HL-60 (cell line): Measurements from ENCODE around the gene PHF21A.

ENCODE experiments used
- POLR2AphosphoS5 ChIP-seq: IDR thresholded peaks from 2 replicates; pipeline ENCODE4 v1.6.1; 2012; ENCODE audit warnings: low read depth
- TF ChIP-seq, protein P1 (sequence below): IDR thresholded peaks from one replicate; pipeline ENCODE4 v1.5.1; 2011; ENCODE audit warnings: low read length, control low read depth, inconsistent platforms; ENCODE audit not compliant: insufficient read depth

GRCh38 chr11:46034041-46034440, 87.2 kb downstream of the PHF21A start:
- TF ChIP-seq POLR2AphosphoS5, result no peak
- TF ChIP-seq, protein P1, sequence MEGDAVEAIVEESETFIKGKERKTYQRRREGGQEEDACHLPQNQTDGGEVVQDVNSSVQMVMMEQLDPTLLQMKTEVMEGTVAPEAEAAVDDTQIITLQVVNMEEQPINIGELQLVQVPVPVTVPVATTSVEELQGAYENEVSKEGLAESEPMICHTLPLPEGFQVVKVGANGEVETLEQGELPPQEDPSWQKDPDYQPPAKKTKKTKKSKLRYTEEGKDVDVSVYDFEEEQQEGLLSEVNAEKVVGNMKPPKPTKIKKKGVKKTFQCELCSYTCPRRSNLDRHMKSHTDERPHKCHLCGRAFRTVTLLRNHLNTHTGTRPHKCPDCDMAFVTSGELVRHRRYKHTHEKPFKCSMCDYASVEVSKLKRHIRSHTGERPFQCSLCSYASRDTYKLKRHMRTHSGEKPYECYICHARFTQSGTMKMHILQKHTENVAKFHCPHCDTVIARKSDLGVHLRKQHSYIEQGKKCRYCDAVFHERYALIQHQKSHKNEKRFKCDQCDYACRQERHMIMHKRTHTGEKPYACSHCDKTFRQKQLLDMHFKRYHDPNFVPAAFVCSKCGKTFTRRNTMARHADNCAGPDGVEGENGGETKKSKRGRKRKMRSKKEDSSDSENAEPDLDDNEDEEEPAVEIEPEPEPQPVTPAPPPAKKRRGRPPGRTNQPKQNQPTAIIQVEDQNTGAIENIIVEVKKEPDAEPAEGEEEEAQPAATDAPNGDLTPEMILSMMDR, result no peak
